ENCODE data around the gene DUSP2.

The DUSP2 gene

DNA sequence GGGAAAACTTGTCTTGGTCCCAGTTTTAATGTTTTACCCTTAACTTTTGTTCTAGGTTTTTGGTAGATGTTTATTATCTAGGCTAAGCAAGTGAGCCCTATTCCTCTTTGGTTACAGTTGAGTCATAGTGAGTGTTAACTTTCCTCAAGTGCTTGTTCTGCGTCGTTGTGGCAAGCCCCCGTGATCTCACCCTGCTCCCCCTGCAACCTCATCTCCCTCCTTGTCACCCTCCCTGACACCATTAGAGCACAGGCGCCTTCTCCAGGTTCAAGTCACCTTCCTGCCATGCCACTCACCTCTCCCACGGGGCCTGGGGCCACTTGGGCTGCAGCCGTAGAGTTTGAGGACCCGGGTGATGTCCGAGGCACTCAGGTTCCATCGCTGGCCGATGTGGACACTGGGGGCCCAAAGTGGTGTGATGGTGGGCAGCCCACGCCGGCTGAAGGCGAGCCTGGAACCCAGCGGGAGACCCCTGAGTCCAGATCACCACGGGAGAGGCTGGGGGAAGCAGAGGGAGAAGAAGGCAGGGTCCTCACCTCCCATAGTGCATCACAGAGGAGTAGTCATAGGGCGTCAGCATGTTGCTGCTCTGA lies 15.6 kb downstream of the DUSP2 start:
- no peak for DNase-seq

DNA sequence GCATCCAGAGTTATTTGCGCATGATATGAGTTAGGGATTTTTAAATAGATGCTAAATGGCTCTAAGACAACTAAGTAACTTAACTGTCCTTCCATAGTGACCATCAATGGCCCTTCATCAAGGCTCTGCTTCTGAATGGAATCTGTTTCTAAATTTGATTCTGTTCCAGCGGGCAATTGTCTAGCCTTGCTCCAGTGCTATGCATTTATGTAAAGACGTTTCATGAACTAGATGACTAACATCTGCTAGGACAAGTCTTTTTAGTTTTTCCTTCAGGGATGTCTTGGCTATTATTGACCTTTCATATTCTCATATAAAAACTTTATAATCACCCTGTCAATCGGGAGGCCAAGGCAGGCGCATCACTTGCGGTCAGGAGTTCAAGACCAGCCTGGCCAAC lies 16.8 kb downstream of the DUSP2 start:
- DNase-seq: no peak

GRCh38 chr2:96124406-96125265 lies 20.6 kb downstream of the DUSP2 start:
- no peak for DNase-seq

- no peak for DNase-seq
These were observed 21.3 kb downstream of the DUSP2 start for GRCh38 chr2:96123936-96124335.

DNA sequence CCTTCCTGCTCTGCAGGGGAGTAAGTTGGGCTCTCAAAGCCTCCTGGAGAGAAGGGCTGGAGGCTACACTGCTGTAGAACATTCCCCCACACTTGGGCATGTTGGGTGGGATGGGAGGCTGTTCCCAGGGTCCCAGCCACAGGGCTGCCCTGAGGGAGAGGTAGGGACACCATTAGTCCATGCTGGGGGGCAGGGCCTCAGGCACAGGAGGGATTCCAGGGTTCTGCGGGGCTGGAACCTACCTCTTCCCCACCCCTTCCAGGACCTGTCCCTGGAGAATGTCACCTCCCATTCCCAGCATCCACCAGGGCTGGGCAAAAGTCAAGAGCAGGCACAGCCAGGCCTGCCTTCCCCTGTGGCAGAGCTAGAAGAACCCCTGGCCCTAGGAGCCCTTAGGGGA lies 21.9 kb downstream of the DUSP2 start:
- DNase-seq: no peak

DNA sequence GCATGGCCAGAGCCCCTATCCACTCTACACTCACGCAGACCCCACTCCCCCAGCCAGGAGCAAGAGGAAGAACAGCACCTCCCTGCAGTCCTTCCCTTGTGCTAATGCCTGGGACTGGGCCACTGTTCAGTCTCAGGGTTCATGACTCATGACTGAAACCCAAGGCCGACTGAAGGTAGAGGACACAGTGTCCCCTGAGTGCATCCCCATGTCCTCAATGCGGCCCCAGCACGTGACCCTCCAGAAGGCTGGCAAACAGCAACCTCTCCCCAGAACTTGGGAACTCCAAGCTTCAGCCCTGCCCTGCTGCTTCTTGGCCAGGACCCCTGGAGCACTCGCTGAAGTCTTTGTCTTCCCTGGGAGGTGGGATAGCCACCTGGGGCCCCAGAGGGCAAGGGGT lies 22.8 kb downstream of the DUSP2 start:
- no peak for DNase-seq

DNA sequence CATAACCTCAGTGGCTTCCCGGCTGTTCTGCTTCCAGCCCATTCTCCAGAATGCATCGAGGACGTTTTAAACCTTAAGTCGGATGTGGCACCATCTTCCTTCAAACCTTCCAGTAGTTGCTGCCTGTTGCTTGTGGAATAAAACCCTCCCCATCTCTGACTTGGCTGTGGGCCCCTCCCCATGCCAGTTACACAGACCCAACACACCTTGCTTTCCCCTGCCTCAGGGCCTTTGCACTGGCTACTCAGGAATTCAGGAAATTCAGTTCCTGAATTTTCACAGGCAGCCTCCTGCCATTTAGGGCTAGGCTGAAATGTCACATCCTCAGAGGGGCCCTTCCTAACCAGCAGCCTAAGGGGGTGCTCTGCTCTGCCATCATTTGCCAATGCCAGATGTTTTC lies 23.8 kb downstream of the DUSP2 start:
- no peak for DNase-seq

GRCh38 chr2:96120991-96121390 lies 24.2 kb downstream of the DUSP2 start:
- no peak for DNase-seq

DNA sequence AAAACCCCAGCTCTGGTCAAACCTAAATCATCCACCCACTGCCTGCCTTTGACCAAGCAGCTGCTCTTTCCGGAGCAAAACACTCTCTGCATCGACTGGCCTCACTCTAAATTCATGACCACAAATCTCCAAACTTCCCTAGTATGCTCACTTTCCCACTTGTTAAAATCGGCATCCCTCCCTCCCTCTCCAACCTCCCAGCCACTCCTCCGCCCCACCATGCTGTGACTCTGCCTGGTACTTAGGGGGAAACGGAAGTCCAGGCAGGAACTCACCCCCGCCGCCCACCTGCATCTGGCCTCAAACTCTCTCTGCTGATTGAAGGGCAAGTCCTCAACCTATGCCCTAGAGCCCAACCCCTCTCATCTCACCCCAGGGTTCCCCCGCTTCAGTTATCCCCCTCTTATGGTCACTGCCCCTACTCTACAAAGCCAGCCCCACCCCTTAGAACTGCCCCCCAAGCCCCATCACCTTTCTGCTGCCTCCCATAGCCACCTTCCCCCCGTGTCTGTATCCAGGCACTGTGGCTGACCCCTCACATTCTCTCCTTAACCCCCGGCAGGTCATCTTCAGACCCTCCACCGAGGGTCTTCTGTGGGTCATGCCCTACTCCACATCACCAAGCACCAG lies 25.0 kb downstream of the DUSP2 start:
- no peak for DNase-seq

DNA sequence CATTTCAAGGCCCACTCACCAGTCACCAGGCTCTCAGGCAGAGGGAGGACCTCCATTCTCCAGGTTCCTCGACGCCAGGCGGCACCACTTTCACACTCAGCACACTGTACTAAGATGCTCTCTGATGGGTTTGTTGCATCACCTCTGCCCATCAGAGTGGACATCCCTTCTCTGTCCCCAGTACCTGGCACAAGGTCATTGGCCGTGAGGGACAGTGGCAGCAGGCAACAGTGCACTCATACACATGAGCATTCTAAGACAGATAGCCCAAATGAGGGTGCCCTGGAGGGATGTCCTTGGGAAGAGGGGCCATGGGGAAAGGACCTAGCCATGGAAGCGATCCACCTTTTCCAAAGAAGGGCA lies 25.9 kb downstream of the DUSP2 start:
- DNase-seq: no peak

- DNase-seq: no peak
These were observed 26.4 kb downstream of the DUSP2 start for GRCh38 chr2:96118698-96119388.

GRCh38 chr2:96117701-96118588 lies 27.3 kb downstream of the DUSP2 start:
- DNase-seq: no peak

DNA sequence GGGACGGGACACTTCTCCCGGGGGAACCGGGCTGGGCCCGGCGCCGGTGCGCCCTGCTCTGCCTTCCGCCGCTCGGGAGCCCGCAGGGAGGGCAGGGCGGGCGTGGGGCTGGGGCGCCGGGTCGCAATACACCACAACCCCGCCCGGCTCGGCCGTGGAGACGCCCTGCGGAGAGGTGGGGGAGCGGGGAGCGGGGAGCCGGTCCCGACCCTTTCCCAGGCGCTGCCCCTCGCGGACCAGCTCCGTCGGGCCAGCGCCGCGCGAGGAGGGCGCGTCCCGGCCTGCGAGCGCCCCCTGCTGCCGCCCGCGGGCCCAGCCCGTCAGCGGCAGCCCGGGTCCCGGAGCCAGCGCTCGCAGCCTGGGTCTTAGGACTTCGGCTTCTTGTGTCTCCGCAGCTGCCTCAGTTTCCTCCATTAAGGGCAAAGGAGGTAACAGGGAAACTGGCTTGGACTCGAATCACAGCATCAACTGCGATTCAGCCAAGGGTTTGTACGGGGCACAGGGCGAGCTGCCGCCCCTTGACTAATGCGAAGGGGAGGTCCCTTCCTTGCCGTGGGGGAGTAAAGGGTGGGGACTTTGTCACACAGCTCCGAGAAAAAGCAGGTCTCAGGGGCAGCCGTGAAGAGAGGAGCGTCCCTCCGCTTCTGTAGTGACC lies 28.2 kb downstream of the DUSP2 start:
- DNase-seq: no peak

DNA sequence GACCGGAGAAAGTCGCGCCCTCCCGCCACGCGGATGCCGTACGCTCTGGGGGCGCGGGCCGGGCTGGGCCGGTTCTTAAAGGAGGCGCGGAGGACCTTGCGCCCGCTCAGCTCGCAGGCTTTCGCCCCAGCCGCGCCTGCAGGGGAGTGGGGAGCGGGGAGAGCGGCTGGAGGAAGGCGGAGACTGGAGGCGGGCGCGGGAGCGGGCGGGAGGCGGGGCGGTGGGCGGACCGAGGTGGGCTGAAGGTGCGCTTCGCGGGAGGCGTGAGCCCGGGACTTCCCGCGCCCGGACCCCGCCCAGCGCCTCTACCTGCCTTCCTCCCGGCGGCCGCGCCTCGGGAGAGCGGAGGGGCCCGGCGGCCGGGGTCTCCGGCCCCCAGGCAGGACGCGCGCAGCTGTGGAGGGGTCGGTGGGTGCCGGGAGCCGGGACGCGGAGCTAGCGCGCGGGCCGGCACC lies 28.8 kb downstream of the DUSP2 start, which contains the start of gene ADRA2B:
TSS of gene ADRA2B (minus strand) at position 148 of the 455 bp plus-strand sequence. CDS start 422 bp downstream, outside the sequence.
- no peak for DNase-seq

DNA sequence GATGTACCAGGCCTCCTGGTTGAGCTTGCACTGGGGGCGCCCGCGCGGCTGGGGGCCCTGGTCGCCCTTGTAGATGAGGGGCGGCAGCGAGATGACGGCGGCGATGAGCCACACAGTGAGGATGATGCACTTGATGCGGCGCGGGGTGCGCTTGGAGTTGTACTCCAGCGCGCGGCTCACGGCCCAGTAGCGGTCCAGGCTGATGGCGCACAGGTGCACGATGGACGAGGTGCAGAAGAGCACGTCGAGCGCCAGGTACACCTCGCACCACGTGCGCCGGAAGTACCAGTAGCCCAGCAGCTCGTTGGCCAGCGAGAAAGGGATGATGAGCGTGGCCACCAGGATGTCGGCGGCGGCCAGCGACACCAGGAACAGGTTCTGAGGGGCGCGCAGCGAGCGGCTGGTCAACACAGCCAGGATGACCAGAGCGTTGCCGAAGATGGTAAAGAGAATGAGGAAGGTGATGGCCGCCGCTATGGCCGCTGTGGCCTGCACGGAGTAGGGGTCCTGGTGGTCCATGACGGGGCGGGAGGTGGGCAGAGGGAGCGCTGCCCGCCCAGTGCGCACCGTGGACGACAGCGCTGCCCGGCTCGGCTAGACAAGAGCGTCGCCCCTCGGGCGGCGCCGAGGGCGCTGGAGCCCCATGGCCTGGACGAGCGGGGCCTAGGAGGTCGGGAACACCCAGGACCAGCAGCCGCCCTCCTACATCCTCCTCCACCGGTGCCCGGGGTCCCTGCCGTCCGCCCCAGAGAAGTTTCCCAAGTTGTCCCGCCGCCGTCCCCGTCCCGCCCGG lies 29.4 kb downstream of the DUSP2 start:
- no peak for DNase-seq

DNA sequence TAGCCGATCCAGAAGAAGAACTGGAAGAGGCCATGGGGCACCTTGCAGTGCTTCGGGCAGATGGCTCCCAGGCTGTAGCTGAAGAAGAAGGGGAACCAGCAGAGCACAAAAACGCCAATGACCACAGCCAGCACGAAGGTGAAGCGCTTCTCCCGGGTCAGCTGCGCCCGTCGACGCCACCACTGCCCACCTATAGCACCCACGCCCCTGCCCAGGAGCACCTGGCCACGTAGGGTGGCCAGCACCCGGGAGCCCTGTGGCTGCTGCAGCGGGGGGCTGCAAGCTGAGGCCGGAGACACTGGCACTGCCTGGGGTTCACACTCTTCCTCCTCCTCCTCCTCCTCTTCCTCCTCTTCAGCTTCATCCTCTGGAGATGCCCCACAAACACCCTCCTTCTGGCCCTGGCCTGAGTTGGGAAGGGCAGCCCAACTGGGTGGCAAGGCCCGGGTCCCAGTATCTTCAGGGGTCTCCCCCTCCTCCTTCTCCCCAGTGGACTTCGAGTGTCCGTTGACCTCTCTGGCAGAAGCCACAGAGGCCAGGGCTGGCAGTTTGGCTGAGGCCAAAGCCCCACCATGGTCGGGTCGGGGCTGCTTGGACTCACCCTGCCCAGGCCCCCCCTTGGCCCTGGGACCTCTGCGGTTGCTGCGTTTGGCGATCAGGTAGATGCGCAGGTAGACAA lies 30.2 kb downstream of the DUSP2 start:
- no peak for DNase-seq

- DNase-seq: no peak
These were observed 30.7 kb downstream of the DUSP2 start for GRCh38 chr2:96114546-96114902.

GRCh38 chr2:96113951-96114350 lies 31.3 kb downstream of the DUSP2 start:
- DNase-seq: no peak

DNA sequence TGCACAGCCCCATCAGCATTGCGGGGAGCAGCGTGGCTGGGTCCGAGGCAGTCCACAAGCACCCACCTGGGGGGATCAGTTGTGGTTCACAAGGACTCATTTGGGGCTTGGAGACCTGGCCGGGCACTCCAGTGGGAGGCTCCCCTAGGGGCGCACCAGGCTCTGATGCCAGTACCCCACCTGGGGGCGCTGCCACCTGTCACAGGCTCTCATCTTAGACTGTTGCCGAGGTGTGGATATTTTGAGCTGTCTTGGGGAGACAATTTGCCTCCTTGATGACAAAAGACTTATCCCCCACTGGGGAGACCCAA lies 31.9 kb downstream of the DUSP2 start:
- no peak for DNase-seq

DNA sequence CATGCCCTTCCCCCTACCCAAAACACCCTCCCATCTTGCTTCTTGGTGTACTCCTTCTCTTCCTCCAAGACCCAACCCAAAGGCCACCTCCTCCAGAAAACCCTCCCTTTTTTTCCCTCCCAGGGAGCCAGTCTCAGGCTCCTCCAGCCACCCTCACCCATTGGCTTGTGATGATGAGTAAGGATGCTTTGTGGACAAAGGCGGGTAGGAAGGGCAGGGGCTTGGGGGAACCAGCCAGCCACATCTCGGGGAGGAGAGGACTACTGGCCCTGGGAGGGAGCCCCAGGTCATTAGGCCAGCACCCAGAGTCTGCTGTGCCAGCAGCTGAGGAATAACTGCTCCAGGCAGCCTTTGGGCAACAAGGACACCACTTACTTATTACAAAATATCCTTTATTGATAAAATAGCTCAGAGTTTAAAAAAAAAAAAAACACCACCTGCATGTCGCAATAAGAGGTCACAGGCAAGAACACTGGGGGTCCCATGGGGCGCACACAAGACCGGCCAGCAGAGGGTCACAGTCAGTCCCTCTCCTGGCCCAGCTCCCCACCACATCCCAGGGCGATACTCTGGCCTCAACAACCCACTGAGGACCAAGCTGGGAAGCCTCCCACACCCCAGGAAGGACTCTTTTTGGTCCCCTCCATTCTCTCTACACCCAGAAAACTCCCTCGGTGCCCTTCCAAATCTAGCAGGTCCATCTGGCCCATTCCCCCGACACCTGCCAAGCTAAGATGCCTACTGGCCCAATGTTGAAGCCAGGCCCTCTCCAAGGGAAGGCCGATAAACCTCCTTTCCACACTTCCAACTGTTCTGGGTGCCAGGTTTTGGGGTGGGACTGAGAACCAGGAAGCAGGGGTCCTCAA lies 32.5 kb downstream of the DUSP2 start:
- no peak for DNase-seq
